GDM1 (cell line): ENCODE measurements around the gene MPDZ.

ENCODE experiments used
- DNase-seq: peaks from one replicate; lab custom pipeline; 2025; lab: John Stamatoyannopoulos, UW

The MPDZ gene

DNA sequence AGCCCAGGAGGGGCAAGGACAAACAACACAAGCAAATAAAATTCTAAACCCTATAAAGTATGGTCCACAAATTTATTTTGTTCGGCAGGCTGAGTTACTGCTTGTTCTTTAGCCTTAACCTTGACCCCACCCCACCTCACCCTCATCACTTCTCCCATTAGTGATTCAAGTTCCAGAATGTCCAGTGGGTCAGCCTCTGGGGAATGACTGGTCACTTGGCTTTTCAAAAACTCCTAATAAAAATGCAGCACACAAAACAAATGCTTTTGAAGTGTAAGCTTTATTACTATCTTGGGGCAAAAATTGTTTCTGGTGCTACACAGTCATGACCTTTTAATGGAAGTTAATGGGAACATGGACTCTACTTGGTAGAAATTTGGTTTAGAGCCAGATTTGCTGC, 142.1 kb downstream of the MPDZ start:
- no peak for DNase-seq

DNA sequence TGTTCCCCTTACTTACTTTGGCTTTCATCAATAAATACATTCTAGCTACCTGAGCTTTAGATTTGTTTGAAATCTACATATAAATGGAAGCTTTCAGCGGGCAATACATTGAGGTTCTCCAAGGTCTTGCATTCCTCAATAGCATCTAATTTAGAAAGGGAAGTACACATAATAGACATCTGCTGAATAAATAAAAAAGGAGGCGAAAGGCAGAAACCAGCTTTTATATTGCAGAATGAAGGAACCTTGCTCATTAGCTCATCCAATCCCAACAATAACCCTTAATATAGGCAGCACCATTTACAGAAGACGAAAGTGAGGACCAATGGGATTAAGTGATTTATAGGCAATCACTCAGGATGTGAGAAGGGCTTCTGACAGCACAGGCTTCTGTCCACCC, 147.5 kb downstream of the MPDZ start:
- DNase-seq: no peak

DNA sequence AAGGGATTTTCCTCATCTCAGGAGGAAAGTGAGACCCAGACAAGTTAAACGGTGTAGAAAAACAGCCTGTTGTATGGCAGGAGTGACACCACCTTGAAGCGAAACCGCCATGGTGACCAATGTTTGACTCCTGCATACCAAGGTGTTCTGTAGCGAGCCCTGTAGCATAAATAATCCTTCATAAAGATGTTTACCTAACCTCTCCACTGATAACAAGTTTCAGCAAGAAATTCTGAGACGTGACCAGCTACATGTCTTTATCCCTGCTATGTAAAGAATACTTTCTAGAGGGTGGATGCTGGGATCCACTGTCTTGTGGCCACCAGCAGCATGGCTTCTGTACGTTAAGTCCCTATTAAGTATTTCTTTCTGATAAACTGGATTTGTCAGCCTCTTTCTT, 148.1 kb downstream of the MPDZ start:
- no peak for DNase-seq

DNA sequence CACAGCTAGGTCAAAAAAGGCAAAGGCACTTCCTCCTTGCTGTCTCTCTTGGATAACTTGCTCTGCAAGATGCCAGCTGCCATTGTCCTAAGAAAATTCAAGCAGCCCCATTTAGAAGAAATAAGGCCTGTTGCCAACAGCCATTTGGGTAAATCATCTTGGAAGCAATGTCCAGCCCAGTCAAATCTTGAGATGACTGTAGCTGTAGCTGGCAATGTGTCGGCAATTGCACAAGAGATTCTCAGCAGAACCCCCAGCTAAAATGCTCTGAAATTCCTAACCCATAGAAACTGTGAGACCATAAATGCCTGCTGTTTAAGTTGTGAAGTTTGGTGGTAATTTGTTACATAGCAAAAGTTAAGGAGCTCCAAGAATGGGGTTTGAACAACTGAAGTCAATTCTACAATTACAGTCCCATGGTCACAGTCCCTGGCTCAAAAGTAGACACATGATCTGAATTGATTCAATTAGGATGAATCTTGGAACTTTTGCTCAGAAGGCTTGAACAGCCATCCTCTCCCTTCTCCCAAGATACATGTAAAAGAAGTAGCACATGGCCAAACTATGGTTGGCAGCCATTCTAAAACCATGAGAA, 151.1 kb downstream of the MPDZ start:
- DNase-seq: no peak

DNA sequence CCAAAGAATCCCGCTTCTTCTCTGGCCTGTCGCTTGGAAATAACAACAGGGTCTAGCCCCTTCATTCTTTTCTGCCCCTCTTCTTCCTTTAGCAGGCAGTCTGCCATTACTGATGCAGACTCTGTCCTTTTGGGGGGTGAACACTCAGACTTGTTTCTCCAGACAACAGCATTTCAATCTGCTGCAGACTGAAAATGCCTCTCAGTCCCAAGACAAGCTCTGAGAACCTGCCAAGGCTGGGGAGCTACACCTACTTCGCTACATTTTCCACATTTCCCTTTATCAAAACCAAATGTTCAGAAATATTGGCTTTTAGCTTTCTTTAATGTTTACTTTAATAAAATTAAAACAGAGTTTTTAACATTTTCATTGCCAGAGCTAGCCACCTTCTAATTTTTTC, 152.4 kb downstream of the MPDZ start:
- DNase-seq: no peak

DNA sequence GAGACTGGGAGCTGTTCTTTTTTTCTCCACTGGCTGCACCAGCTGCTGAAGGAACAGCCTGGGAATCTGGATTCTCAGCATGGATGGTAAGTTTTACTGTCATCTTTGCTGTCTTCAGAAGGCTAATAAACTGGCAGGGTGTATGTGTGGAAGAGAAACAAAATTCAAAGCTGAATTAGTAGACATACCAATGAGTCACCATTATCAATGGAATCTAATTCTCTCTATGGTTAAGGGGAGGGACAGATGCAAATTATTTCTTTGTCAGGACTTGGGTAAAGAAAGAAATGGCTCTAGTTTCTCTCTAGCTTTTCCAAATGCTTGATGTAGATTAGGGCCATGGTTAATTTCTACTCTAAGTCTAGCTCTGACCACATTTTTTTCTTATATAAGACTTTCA, 154.2 kb downstream of the MPDZ start:
- no peak for DNase-seq

DNA sequence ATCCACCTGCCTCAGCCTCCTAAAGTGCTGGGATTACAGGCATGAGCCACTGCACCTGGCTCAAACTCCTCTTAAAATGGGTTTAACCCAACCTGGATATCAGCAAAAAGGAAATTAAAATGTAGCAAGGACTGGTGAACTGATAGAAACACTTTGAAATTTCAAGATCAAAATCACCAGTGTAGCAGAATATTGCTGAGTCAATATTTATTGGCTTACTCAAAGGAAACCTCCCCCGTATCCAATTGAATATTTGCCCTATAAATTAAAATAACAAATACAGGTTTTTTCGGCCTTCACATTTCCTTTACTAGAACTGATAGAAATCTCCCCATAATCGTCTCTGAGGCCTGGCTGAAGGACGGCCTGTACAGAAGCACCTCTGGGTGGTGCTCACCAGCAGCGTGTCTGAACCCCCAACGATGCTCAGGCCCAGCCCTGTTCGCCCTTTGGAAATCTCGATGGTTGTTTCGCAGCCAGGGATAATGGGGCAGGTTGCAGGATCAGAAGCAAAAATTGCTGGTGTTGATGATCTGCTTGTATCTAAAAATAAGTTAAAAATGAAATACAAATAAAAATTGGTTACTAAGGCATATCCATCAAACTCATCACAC, 156.6 kb downstream of the MPDZ start:
- no peak for DNase-seq

DNA sequence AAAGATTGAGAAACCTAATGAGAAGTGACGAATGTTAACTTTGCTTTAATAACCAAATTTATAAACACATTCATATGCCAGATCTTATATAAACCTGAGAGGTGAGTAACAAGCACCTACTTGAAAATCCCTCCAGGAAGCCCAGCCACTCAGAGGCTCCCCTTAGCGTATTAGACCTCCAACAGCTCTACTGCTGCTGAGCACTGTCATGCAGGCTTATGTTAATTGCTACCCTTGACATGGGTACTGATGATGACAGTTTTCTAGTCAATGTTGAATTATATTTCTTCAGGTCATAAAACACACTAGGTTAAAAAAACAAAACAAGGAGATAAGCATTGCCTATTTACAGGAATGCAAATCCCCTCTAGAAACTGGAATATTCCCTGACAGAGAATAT, 161.2 kb downstream of the MPDZ start:
- DNase-seq: no peak

DNA sequence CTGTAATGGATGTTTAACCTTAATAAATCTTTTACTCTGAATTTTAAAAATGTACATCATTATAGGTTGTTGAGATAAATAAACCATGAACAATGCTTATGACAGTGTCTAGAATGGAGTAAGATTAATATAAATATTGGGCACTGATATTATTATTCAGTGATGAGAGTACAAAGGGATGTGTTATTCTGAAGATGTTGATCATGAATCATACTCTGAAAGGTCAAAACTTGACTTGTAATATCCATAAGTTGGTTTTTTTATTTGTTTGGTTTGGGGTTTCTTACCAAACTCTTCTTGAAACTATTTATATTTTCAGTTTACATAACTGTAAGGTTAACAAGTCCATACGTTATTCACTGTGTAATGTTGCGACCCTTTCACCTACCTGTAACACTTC, 163.2 kb downstream of the MPDZ start:
- DNase-seq: no peak

DNA sequence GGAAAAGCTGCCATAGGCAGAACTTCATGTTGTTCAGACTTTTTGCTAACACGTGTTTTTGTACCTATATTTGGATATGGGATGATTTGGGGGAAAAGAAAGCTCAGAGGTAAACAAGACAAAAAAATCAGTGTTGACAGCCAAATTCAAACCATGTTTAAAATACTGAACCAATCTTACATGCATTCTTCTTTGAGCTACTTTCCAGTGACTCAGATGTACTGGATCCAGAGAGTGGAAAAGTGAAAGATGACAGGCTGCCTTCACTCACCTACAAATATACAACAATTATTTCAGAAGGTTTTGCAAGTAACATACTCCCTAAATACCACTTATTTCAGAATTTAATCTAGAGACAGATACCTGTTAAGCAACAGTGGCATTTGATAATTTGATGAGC, 165.7 kb downstream of the MPDZ start:
- DNase-seq: no peak

DNA sequence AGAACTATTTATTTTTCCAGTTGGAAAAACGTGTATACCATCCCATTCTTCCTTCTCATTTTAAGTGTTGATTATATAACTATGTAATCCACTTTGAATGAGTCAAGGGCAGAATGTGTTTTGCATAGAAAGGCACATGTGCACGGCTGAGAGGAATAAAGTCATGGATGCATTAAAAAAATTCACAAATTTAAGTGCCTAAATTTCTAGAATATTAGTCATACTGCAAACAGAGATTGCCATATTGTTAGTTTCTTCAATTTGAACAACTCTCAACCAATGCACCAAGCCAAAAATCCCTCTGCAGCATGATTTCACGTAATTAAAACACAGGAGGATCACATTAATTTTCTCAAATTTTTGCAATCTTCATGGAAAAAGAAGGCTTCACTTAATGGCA, 166.3 kb downstream of the MPDZ start:
- no peak for DNase-seq

DNA sequence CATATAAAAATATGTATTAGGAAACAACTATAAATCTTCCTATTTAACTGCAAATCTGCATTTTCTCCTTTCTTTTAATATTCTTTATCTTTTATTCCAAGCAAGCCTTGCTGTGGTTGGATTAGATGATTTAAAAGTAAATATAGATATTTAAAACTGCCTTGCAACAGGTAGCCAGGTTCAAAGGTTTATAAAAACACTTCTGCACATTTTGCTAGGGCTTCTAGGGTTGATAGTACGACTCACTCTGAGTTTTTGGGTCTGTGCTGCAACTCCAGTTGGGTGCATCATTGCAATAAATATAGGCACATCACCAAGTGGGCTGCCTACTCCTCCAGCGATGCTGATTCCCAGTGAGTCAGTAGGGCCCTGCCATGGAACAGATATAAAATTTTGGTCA, 167.7 kb downstream of the MPDZ start:
- DNase-seq: no peak

DNA sequence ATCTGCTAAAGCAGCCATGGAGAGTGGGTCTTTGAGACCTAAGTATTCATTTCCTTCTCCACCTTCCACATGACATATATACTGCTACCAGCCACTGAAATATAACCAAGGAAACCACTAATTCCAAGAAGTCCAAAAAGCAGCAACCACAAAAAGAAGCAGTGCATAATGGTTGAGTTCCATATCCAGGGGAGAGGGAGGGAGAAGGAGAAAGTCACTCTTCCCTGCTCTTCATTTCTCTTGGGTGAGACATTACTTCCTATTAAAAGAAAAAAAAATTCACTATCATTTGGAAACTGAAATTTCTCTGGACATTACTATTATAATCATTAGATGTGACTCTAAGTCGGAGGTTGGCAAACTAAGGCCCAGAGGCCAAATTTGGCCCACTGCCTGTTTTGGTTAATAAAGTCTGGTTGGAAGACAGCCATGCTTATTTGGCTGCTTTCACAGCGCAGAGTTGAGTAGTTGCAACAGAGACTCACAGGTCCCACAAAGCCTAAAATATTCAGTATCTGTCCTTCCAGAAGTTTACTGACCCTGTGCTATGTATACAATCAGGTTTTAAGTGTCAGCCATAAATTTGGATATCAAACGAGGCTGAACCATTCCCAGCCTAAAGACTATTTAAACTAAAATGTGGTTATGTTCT, 168.6 kb downstream of the MPDZ start:
- no peak for DNase-seq

DNA sequence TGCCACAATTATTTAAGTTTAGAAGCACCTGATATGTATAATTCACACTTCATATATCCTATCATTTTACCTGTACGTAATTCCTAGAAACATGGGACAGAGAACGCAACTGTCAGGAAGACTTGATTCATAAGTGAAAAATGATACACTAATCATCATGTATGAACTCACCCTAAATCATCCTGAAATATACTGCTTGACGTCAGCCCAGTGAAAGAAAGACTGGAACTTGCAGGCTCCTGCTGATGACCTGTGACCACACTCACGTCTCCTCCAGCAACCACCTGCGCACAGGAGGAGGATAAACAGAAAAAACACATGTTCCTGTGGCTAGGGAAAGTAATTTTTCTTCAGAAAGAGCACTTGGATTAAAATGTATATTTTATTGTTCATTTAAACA, 169.7 kb downstream of the MPDZ start:
- no peak for DNase-seq

DNA sequence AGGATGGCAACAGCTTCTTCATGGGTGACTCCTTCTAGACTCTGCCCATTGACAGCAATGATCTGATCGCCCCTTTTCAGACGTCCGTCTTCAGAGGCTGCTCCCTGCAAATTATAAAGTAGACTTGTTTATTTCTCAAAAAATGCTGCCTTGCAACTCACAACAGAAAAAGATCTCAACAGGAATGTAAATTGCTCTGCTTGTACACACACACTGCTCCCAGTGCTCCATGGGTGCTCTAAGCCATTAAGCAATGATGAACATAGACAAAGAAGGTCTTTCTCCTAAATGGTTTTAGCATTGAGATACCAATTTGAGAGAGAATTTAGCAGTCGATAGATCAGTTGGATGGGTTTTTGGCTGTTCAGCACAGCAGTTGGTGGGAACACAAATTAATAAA, 172.5 kb downstream of the MPDZ start:
- no peak for DNase-seq

DNA sequence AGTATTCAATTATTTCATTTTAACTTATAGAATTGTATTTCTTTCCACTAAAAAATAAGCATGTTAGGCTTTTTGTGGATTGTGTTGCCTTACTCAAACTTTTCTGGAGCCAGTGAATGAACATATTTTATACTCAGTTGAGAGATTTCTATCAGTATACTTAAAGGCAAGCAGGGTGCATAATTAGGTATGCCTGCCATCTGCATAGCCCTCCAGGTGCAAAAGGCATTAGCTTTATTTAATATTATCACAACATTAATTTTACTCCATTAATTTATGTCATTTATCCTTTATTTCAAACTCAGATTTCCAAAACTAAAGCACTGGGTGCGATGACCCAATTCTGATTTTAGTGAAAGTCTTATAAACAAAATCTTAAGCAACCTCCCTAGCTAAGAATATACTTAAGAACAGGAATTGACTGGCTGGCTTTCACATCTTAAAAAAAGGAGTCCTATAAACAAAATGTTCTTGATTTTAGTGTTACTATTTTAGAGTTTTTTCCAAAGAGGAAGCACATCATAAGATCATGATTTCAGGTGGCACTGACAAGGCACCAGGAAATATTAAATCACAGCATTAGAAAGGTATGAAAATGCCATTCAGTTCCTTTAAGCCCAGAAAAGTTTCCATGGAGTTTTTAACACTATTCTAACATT, 178.4 kb downstream of the MPDZ start:
- no peak for DNase-seq

DNA sequence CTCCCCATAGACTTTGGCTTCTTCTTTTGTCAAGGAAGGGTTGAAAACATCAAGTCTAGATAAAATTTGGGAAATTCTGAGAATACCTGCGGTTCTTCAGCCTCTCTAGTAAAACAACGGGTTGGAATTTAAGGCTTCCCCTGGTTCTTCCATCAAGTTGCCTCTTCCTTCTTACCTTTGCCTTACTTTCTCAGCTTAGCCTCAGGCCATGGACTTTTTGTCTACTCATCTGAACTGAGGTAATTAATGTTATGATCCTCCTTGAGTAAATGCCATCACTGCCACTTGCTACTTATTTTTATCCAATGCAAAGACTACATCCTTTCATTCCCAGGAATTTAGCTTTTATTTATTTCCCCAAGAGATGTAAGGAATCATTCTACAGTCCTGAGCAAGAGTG, 184.4 kb downstream of the MPDZ start:
- DNase-seq: no peak

DNA sequence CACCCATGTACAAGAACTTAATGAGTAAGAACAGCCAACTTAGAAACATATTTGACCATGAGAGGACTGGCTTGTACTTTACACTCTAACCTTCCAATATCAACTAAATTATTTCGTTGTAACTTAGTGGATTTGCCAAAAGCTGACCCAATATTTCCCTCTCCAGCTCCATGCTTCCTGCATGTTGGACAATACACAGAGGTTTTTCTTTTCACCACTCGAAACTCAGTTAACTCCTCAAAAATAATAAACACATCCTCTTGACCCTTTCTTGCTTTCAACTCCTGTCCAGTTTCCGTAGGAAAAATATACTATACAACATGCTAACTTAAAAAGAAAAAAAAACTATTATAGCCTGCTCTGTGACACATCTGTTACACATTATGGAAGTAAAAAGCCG, 188.9 kb downstream of the MPDZ start:
- no peak for DNase-seq

DNA sequence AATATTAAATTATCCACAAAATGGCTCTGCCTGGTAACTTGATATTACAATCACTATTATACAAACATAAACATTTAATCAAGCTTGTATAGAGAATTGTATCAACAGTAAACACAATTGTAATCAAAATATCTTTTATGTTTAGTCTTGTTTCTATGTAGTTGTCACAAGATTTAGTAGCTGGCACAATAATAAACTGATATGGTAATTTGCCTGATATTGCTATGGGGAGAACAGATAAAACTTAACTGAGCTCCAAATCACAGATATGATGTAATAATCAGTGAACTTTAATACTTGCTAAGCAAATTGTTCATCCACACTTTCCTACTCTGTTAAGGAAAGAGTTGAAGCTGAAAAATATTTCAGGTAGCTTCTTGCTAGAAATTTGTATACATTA, 189.8 kb downstream of the MPDZ start:
- DNase-seq: no peak

DNA sequence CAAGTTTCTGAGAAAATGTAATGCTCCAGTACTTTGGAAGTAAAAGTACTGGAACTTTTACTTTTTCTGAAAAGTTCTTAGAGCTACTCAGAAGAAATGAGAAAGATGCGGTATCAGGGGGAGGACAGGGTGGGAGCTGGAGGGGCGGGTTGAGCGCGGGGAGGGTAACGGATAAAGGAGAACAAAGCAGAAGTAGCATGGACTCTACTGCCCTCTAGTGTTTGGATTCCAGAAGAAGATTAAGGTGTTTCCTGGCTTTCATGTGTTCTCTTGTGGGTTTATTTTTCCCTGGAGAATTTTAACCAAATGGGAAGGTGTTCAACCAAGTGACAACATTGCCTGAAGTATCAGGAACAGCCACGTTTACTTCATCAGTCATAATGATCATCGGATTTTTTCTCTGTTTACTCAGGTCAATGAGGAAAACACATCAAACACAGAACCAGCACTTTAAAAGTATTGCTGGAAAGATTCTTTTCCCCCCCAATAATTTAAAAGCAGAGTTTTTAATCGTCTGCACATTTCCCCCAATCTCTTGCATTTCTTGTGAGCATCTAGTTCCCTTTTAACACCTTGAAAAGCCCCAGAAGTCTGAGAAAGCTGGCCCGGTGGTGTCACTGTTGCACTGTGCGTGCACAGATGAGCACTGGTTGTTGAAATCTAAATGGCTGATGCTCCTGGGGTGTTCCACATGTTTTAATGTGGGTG, 190.6 kb downstream of the MPDZ start:
- peak; percentile 5 for DNase-seq

DNA sequence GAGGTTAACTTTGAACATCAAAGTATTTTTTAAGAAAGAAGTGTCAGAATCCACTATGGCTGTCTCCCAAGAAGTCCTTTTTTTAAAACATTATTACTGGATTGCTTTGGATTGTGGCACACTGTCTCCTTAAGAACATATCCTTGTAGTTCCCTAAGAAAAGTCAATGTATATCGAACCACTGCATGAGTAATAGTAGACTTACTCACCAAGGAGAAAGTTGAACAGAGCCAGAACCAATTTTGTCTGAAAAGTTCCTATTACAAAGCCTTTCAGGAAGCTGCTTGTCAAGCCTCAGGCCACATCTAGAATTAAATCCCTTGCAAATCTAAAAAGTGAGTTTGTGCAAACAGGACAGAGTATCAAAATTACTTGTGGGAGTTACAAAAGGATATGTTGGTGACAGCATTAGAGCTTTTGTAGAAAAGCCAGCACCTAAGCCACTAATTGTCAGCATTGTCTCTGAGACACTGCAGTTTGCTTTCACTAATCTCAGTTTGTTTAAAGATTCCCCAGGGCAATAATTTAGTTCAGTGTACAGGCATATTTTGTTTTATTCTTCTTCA, 195.4 kb downstream of the MPDZ start:
- DNase-seq: no peak

DNA sequence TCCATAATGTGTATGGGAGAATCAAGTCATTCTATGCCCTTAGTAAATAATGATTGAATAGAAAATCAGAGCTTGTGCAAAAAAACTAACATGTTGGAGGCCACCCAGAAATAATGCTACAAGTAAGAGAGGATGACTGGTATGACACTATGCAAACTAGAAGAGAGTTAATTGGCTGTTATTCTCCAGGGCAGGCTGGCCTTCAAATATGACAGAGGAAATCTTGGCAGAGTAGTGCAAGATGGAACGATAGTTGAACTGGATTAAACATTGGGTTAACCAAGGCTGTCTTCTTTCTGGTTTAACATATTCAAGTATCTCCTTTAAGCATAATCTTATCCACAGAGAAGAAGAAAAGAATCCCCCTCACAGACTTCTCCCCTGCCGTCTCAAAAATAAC, 196.1 kb downstream of the MPDZ start:
- DNase-seq: no peak
